ENCODE results near the gene CACNG4. TPM values are rescaled to one million over a fixed set of nuclear protein-coding genes. Genes with fewer than 3 reads are reported as not detected.

The CACNG4 gene
- polyA plus RNA-seq, 1 donor from 2014 or later, result 32.9 TPM

- no peaks in the 10 kb centered on the region for H3F3A ChIP-seq (ENCODE audit: insufficient read depth, low read length, poor library complexity, severe bottlenecking)
- no peaks in the 10 kb centered on the region for H3K27me3 ChIP-seq (ENCODE audit: insufficient read depth, low read depth, low read length)
- peaks cover 24% of the 10 kb centered on the region for H3K79me2 ChIP-seq (replicated peaks; ENCODE audit: insufficient read depth, low read length)
- no peak overlapping the region for H3K4me2 ChIP-seq (ENCODE audit: low read length)
- H2AFZ ChIP-seq (ENCODE audit: low read depth, low read length), result no peak overlapping the region
- no peak overlapping the region for H3K9ac ChIP-seq (ENCODE audit: low read length)
- no peaks in the 10 kb centered on the region for H3K9me2 ChIP-seq (ENCODE audit: insufficient read depth, low read length)
- no peaks in the 10 kb centered on the region for H3K9me3 ChIP-seq (ENCODE audit: low read length)
- H3K36me3 ChIP-seq (ENCODE audit: insufficient read depth, low read length), result peaks cover 4% of the 10 kb centered on the region
- no peaks in the 10 kb centered on the region for H4K20me1 ChIP-seq (ENCODE audit: insufficient read depth)
- no peak overlapping the region for H3K4me3 ChIP-seq (ENCODE audit: low read length)
- TF ChIP-seq RAD21 (conservative IDR thresholded peaks at IDR 0.05) (no peak), MXI1 (conservative IDR thresholded peaks at IDR 0.05; ENCODE audit: poor library complexity, severe bottlenecking) (no peak), EP300 (conservative IDR thresholded peaks at IDR 0.05; ENCODE audit: poor library complexity, severe bottlenecking) (no peak), EZH2 (IDR thresholded peaks at IDR 0.05; ENCODE audit: borderline replicate concordance, insufficient read depth, low read length, poor library complexity, severe bottlenecking) (no peak)
- no peak overlapping the region for H3K27ac ChIP-seq (ENCODE audit: low read length)
Measured at GRCh38 chr17:66978514-66979061, 14.1 kb downstream of the CACNG4 start.

- Histone ChIP-seq H3K9me2 (ENCODE audit: insufficient read depth, low read length) (no peaks in the 10 kb centered on the region), H3F3A (ENCODE audit: insufficient read depth, low read length, poor library complexity, severe bottlenecking) (no peaks in the 10 kb centered on the region), H3K4me3 (ENCODE audit: low read length) (no peak overlapping the region), H3K4me2 (ENCODE audit: low read length) (no peak overlapping the region), H3K9me3 (ENCODE audit: low read length) (no peaks in the 10 kb centered on the region), H3K79me2 (replicated peaks; ENCODE audit: insufficient read depth, low read length) (peaks cover 18% of the 10 kb centered on the region), H3K27ac (ENCODE audit: low read length) (no peak overlapping the region), H3K27me3 (ENCODE audit: insufficient read depth, low read depth, low read length) (no peaks in the 10 kb centered on the region), H4K20me1 (ENCODE audit: insufficient read depth) (no peaks in the 10 kb centered on the region), H2AFZ (ENCODE audit: low read depth, low read length) (no peak overlapping the region), H3K9ac (ENCODE audit: low read length) (no peak overlapping the region), H3K36me3 (ENCODE audit: insufficient read depth, low read length) (peaks cover 13% of the 10 kb centered on the region)
- TF ChIP-seq CTCF (IDR thresholded peaks at IDR 0.05; ENCODE audit: poor library complexity, severe bottlenecking), result no peak
- TF ChIP-seq RAD21 (conservative IDR thresholded peaks at IDR 0.05), result no peak
- no peak for TF ChIP-seq EZH2 (IDR thresholded peaks at IDR 0.05; ENCODE audit: borderline replicate concordance, insufficient read depth, low read length, poor library complexity, severe bottlenecking)
Measured at GRCh38 chr17:66980896-66981295, 16.4 kb downstream of the CACNG4 start.

- H4K20me1 ChIP-seq (ENCODE audit: insufficient read depth), result no peaks in the 10 kb centered on the region
- no peak overlapping the region for H2AFZ ChIP-seq (ENCODE audit: low read depth, low read length)
- peaks cover 18% of the 10 kb centered on the region for H3K79me2 ChIP-seq (replicated peaks; ENCODE audit: insufficient read depth, low read length)
- H3K36me3 ChIP-seq (ENCODE audit: insufficient read depth, low read length), result peaks cover 13% of the 10 kb centered on the region
- no peaks in the 10 kb centered on the region for H3K9me2 ChIP-seq (ENCODE audit: insufficient read depth, low read length)
- no peaks in the 10 kb centered on the region for H3K9me3 ChIP-seq (ENCODE audit: low read length)
- H3K4me2 ChIP-seq (ENCODE audit: low read length), result no peak overlapping the region
- no peaks in the 10 kb centered on the region for H3K27me3 ChIP-seq (ENCODE audit: insufficient read depth, low read depth, low read length)
- H3K4me3 ChIP-seq (ENCODE audit: low read length), result no peak overlapping the region
- H3K9ac ChIP-seq (ENCODE audit: low read length), result no peak overlapping the region
- H3K27ac ChIP-seq (ENCODE audit: low read length), result no peak overlapping the region
- H3F3A ChIP-seq (ENCODE audit: insufficient read depth, low read length, poor library complexity, severe bottlenecking), result no peaks in the 10 kb centered on the region
- TF ChIP-seq EZH2 (IDR thresholded peaks at IDR 0.05; ENCODE audit: borderline replicate concordance, insufficient read depth, low read length, poor library complexity, severe bottlenecking) (no peak), SMC3 (conservative IDR thresholded peaks at IDR 0.05; ENCODE audit: poor library complexity) (no peak), CTCF (IDR thresholded peaks at IDR 0.05; ENCODE audit: poor library complexity, severe bottlenecking) (no peak), REST (IDR thresholded peaks at IDR 0.05; ENCODE audit: borderline replicate concordance) (no peak), POLR2AphosphoS5 (IDR thresholded peaks at IDR 0.05) (no peak), EP300 (conservative IDR thresholded peaks at IDR 0.05; ENCODE audit: poor library complexity, severe bottlenecking) (no peak), RAD21 (conservative IDR thresholded peaks at IDR 0.05) (no peak)
Measured at GRCh38 chr17:66981983-66982508, 17.5 kb downstream of the CACNG4 start.

All from neural cell (in vitro differentiated cells).